Mesenchymal stem cell (in vitro differentiated cells and primary cell): ENCODE measurements around the gene HOGA1.
"Not testable (repeated sequence)": the region's sequence is repeated elsewhere in the genome, so short reads cannot be mapped to it uniquely, and the experiment has no call there.

ENCODE experiments used
- DNase-seq: peaks from one replicate; pipeline ENCODE4 v3.0.0-alpha.2; 2013
- H2AFZ ChIP-seq: one replicate; pipeline ENCODE4 v1.6.1; 2013; ENCODE audit warnings: low read depth, mild to moderate bottlenecking, control low read depth, inconsistent platforms, low read length, moderate library complexity
- H2AK5ac ChIP-seq: 2 replicates; pipeline ENCODE4 v1.6.1; 2013; ENCODE audit warnings: low read length, moderate library complexity, mild to moderate bottlenecking, inconsistent platforms; ENCODE audit not compliant: severe bottlenecking
- H2BK120ac ChIP-seq: one replicate; pipeline ENCODE4 v1.6.1; 2013; ENCODE audit warnings: low read depth, mild to moderate bottlenecking, inconsistent platforms, low read length, moderate library complexity
- H2BK12ac ChIP-seq, 2 experiments: one replicate each; pipeline ENCODE4 v1.6.1; 2013; ENCODE audit warnings: inconsistent platforms in 2 of 2, low read length in 2 of 2, mild to moderate bottlenecking in 2 of 2, moderate library complexity in 2 of 2, control low read depth in 1 of 2
- H2BK15ac ChIP-seq: one replicate; pipeline ENCODE4 v1.6.1; 2013; ENCODE audit warnings: mild to moderate bottlenecking, low read depth, inconsistent platforms; ENCODE audit not compliant: poor library complexity, severe bottlenecking
- H2BK5ac ChIP-seq: 2 replicates; pipeline ENCODE4 v1.6.1; 2013; ENCODE audit warnings: low read depth, mild to moderate bottlenecking, low read length, control low read depth, inconsistent platforms; ENCODE audit not compliant: poor library complexity, severe bottlenecking
- H3K14ac ChIP-seq, 2 experiments: one replicate each; pipeline ENCODE4 v1.6.1; 2013; ENCODE audit warnings: inconsistent platforms in 2 of 2, low read length in 2 of 2, control low read depth in 1 of 2, mild to moderate bottlenecking in 1 of 2, moderate library complexity in 1 of 2
- H3K18ac ChIP-seq, 2 experiments: one replicate each; pipeline ENCODE4 v1.6.1; 2013; ENCODE audit warnings: inconsistent platforms in 2 of 2, low read length in 2 of 2, control low read depth in 1 of 2, low read depth in 1 of 2, mild to moderate bottlenecking in 1 of 2
- H3K23ac ChIP-seq, 2 experiments: one replicate each; pipeline ENCODE4 v1.6.1; 2013; ENCODE audit warnings: inconsistent platforms in 2 of 2, low read length in 2 of 2, mild to moderate bottlenecking in 2 of 2, moderate library complexity in 2 of 2, control low read depth in 1 of 2
- H3K27ac ChIP-seq: 2 replicates; pipeline ENCODE4 v1.5.1; 2013; ENCODE audit warnings: mild to moderate bottlenecking, moderate library complexity, low read length, control low read depth, inconsistent platforms; ENCODE audit not compliant: poor library complexity, severe bottlenecking
- H3K27me3 ChIP-seq, 2 experiments: 2 replicates each; pipeline versions ENCODE4 v1.6.1 to v1.7.0; 2013; ENCODE audit warnings: low read length in 2 of 2, mild to moderate bottlenecking in 2 of 2, moderate library complexity in 2 of 2, control low read depth in 1 of 2, inconsistent platforms in 1 of 2; ENCODE audit not compliant: control insufficient read depth in 1 of 2, insufficient read depth in 1 of 2
- H3K36me3 ChIP-seq, 2 experiments: 2 replicates each; pipeline versions ENCODE4 v1.6.1 to v1.7.0; 2013; ENCODE audit warnings: low read length in 2 of 2, control low read depth in 1 of 2, inconsistent platforms in 1 of 2, low read depth in 1 of 2, mild to moderate bottlenecking in 1 of 2; ENCODE audit not compliant: insufficient read depth in 2 of 2, control insufficient read depth in 1 of 2
- H3K4ac ChIP-seq, 2 experiments: one replicate each; pipeline ENCODE4 v1.6.1; 2013; ENCODE audit warnings: inconsistent platforms in 2 of 2, low read length in 2 of 2, mild to moderate bottlenecking in 2 of 2, moderate library complexity in 2 of 2, control low read depth in 1 of 2, low read depth in 1 of 2
- H3K4me1 ChIP-seq: 2 replicates; pipeline ENCODE4 v1.6.1; 2013; ENCODE audit warnings: low read depth, low read length, control low read depth; ENCODE audit not compliant: control insufficient read depth, insufficient read depth
- H3K4me2 ChIP-seq: 2 replicates; pipeline ENCODE4 v1.6.1; 2013; ENCODE audit warnings: low read length, mild to moderate bottlenecking, inconsistent platforms; ENCODE audit not compliant: poor library complexity, severe bottlenecking
- H3K4me3 ChIP-seq, 2 experiments: 2 replicates each; pipeline versions ENCODE4 v1.5.1 to v1.7.0; 2013; ENCODE audit warnings: low read length in 2 of 2, mild to moderate bottlenecking in 2 of 2, control low read depth in 1 of 2, low read depth in 1 of 2; ENCODE audit not compliant: insufficient read depth in 1 of 2
- H3K79me1 ChIP-seq: replicated peaks from 2 replicates; pipeline ENCODE4 v1.6.1; 2013; ENCODE audit warnings: mild to moderate bottlenecking, control low read depth, low read length, inconsistent platforms; ENCODE audit not compliant: poor library complexity, severe bottlenecking
- H3K9ac ChIP-seq: 2 replicates; pipeline ENCODE4 v1.7.0; 2013; ENCODE audit warnings: mild to moderate bottlenecking, low read length, moderate library complexity
- H3K9me3 ChIP-seq: 2 replicates; pipeline ENCODE4 v1.7.0; 2013; ENCODE audit warnings: mild to moderate bottlenecking, low read length; ENCODE audit not compliant: control insufficient read depth
- H4K8ac ChIP-seq: one replicate; pipeline ENCODE4 v1.6.1; 2013; ENCODE audit warnings: inconsistent platforms, mild to moderate bottlenecking, low read length, moderate library complexity
- H4K91ac ChIP-seq: one replicate; pipeline ENCODE4 v1.6.1; 2013; ENCODE audit warnings: mild to moderate bottlenecking, low read length, inconsistent platforms
- WGBS: methylation state at CpG from one replicate; pipeline ENCODE4 v1.1.7; 2013; ENCODE audit warnings: mixed read lengths; 5-methylcytosine and 5-hydroxymethylcytosine counted together

Gene HOGA1

DNA sequence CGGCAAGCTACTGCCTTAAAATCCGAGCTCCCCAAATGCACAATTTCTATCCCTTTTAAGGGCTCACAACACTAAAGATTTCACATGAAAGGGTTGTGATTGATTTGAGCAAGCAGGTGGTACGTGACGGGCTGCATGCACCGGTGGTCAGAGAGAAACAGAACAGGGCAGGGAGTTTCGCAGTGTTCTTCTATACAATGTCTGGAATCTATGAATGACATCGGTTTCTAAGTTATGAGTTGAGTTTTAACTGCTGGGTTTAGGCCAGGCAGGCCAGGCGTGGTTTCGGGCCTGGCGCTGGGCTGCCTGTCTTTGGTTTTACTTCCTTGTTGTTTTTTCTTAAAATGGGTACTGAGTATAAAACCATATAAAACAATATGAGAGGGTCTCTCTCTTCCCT lies 28.6 kb upstream of the HOGA1 start:
- not testable (repeated sequence) for H4K8ac ChIP-seq, H2BK15ac ChIP-seq, H3K27ac ChIP-seq, DNase-seq, H3K18ac ChIP-seq, H3K23ac ChIP-seq, H4K91ac ChIP-seq, H3K14ac ChIP-seq, H2BK120ac ChIP-seq, H2BK12ac ChIP-seq, H3K9me3 ChIP-seq, H3K4me3 ChIP-seq, H3K4ac ChIP-seq, H2AFZ ChIP-seq, H3K9ac ChIP-seq, H3K79me1 ChIP-seq, H3K4me2 ChIP-seq, H3K27me3 ChIP-seq, H2BK5ac ChIP-seq, H3K4me1 ChIP-seq, H2AK5ac ChIP-seq
- 100% methylated on average over 2 of the region's 10 CpGs for WGBS
- H3K36me3 ChIP-seq, result peaks cover 0 to 18% of the 10 kb centered on the region in 2 experiments

GRCh38 chr10:97560731-97561381 lies 23.3 kb upstream of the HOGA1 start:
- H3K9me3 ChIP-seq, H3K27me3 ChIP-seq, DNase-seq, H3K23ac ChIP-seq, H3K14ac ChIP-seq, H2AFZ ChIP-seq, H3K18ac ChIP-seq, H2BK120ac ChIP-seq, H3K4me1 ChIP-seq, H3K36me3 ChIP-seq, H3K79me1 ChIP-seq, H3K4ac ChIP-seq, H2BK15ac ChIP-seq, H2BK12ac ChIP-seq, H2AK5ac ChIP-seq, H4K8ac ChIP-seq, H4K91ac ChIP-seq: not testable (repeated sequence)
- 92% methylated on average over 17 of the region's 17 CpGs for WGBS
- Histone ChIP-seq H3K4me2 (peak overlapping the region; percentile 54), H3K27ac (peak overlapping the region; percentile 98), H3K9ac (peak overlapping the region; percentile 86), H3K4me3 (peak overlapping the region; percentile 22 to 77), H2BK5ac (peak overlapping the region; percentile 57)

DNA sequence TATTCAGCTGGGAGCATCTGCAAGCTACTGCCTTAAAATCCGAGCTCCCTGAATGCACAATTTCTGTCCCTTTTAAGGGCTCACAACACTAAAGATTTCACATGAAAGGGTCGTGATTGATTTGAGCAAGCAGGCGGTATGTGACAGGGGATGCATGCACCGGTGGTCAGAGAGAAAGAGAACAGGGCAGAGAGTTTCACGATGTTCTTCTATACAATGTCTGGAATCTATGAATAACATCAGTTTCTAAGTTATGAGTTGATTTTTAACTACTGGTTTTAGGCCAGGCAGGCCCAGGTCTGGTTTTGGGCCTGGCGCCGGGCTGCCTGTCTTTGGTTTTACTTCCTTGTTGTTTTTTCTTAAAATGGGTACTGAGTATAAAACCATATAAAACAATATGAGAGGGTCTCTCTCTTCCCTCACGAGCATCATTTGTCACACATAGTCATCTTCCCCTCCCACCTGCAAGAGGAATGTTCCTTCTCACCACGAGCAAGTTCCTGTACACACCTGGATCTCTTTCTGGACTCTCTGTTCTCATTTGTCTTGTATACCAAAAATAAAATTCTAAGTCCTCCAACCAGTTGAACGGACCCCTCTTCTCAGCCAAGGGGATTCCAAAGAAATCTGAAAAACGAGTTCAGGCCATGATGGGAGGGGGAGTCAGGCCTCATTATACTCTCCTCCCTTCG lies 22.7 kb upstream of the HOGA1 start:
- peak overlapping the region; percentile 86 for H3K9ac ChIP-seq
- not testable (repeated sequence) for H3K4ac ChIP-seq, H3K9me3 ChIP-seq, H2BK15ac ChIP-seq, H4K8ac ChIP-seq, H3K36me3 ChIP-seq, H3K18ac ChIP-seq, H2BK12ac ChIP-seq, DNase-seq, H2BK120ac ChIP-seq, H4K91ac ChIP-seq, H2AFZ ChIP-seq, H3K4me1 ChIP-seq, H3K79me1 ChIP-seq, H3K27me3 ChIP-seq, H3K23ac ChIP-seq, H3K14ac ChIP-seq
- WGBS, result 98% methylated on average over 10 of the region's 12 CpGs
- H3K4me2 ChIP-seq, result peak overlapping the region; percentile 54
- H3K27ac ChIP-seq, result peak overlapping the region; percentile 98
- peak overlapping the region; percentile 100 for H2AK5ac ChIP-seq
- peak overlapping the region in 1 of 2 experiments; percentile 77 for H3K4me3 ChIP-seq
- peak overlapping the region; percentile 69 for H2BK5ac ChIP-seq

DNA sequence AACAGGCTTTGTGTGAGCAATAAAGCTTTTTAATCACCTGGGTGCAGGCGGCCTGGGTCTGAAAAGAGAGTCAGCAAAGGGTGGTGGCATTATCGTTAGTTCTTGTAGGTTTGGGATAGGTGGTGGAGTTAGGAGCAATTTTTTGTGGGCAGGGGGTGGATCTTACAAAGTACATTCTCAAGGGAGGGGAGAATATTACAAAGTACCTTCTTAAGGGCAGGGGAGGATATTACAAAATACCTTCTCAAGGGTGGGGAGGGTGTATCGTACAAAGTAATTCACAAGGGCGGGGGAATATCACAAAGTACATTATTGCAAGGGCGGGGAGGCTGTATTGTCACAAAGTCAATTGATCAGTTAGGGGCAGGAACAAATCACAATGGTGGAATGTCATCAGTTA lies 21.9 kb upstream of the HOGA1 start:
- not testable (repeated sequence) for H2BK15ac ChIP-seq, H3K4me2 ChIP-seq, H3K18ac ChIP-seq, H3K4me1 ChIP-seq, DNase-seq, H3K4ac ChIP-seq, H3K36me3 ChIP-seq, H3K27me3 ChIP-seq, H2BK5ac ChIP-seq, H3K4me3 ChIP-seq, H4K8ac ChIP-seq, H2BK120ac ChIP-seq, H3K14ac ChIP-seq, H3K9me3 ChIP-seq, H2AFZ ChIP-seq, H4K91ac ChIP-seq, H3K23ac ChIP-seq, H2BK12ac ChIP-seq, H3K79me1 ChIP-seq, H3K9ac ChIP-seq
- peak overlapping the region; percentile 89 for H2AK5ac ChIP-seq
- peak overlapping the region; percentile 98 for H3K27ac ChIP-seq
- 98% methylated on average over 5 of the region's 5 CpGs for WGBS
